Activated CD4-positive, alpha-beta T cell treated with anti-CD3 and anti-CD28 coated beads, Interleukin-2, amount 50 U/mL, for 1 hour (primary cell): ENCODE measurements around the gene WSB2.
A peak's percentile ranks its signal among the peaks of the same experiment; 100 is the strongest.

Experiments used
- DNase-seq: peaks from one replicate; pipeline ENCODE4 v3.0.0-alpha.2; 2020

Gene WSB2

GRCh38 chr12:118061873-118062843 lies 1.2 kb upstream of the WSB2 start:
- DNase-seq: no peak

DNA sequence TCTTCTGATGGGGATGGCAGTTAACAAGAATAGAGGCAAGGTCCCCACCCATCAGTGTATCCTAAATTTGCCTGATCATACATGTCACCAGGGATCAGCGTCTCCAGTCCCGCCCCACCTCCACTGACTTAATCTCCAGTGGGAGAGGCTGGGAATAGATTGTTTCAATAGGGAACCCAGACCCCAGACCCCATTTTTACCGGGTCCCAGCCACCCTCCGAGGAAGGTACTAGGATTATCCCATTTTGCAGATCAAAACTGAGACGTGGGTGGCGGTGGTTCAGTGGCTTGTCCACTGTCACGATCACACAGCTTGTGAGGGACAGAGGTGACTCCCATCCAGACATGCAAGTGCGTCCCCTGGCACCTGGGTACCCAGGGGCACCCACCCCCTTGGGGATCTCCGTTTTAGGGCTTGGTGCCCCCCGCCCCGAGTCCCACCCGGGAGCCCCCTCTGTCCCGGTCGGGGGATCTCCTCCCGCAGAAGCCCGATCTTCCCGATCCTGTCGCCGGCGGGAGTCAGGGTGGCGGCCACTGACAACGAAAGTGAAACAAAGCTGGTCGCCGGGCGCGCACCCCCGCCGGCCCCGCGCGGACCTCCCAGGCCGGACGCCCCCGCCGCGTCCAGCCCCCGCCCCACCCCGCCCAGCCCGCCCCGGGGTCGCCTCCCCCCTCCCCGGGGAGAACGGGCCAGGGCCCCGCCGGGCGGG lies 523 bp downstream of the WSB2 start:
- DNase-seq: peak; percentile 10

DNA sequence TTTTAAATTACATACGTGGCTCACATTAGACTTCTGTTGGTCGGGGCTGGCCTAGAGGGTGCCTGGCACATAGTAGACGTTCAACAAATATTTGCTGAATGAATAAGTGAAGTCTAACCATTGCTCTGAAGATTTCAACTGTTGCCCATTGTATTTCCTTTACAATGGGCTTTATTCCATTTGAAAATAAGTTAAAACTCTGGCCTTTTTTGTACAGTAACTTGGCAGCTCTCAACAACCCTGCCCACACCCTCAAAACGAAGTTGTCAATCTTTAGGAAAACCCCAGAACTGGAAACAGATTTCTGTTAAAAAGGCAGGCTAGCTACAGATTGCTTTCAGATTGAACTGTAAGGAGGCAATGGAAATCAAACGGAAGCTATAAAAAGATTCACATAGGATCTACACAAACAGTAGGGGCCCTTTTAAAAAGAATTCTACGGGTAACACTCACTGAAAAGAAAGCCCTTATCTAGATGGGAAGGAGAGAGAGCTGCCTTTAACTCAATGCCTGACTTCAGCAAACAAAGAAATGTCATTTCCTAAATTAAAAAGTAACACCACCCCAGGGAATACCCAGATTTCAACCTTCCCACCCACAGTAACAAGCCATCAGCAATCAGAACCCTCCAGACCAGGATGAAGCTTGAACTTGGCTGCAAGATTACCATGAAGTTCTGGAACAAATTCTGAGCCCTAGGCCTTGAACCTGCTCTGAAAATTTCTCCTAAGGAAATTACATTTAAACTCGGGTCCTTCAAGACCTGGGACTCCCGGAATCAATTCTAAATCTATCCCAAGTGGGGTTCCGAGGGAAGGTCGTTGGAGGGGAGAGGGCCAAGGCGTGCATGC lies 1.4 kb downstream of the WSB2 start:
- DNase-seq: no peak

DNA sequence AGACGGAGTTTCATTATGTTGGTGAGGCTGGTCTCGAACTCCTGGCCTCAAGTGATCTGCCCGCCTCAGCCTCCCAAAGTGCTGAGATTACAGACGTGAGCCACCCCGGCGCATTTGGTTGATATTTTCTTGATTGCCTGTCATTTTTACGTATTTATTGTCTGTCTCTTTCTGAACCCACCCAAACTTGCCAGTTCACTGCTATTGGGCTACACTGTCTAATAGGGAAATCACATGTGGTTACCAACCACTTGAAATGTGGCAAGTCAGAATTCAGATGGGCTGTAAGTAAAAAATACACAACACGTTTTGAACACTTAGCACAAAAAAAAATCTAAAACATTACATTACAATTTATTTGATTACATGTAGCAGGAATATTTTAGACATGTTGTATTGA lies 2.1 kb downstream of the WSB2 start:
- DNase-seq: no peak

DNA sequence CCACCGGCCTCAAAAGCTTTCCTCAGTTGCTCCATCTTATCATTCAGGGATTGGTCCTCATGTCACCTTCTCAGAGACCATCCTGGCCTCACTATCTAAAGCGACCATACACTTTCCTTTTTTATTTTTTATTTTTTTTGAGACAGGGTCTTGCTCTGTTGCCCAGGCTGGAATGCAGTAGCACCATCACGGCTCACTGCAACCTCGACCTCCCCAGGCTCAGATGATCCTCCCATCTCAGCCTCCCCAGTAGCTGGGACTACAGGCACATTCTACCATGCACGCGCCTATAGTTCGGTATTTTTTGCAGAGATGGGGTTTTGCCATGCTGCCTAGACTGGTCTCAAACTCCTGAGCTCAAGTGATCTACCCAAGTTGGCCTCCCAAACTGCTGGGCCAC lies 2.8 kb downstream of the WSB2 start:
- DNase-seq: no peak

DNA sequence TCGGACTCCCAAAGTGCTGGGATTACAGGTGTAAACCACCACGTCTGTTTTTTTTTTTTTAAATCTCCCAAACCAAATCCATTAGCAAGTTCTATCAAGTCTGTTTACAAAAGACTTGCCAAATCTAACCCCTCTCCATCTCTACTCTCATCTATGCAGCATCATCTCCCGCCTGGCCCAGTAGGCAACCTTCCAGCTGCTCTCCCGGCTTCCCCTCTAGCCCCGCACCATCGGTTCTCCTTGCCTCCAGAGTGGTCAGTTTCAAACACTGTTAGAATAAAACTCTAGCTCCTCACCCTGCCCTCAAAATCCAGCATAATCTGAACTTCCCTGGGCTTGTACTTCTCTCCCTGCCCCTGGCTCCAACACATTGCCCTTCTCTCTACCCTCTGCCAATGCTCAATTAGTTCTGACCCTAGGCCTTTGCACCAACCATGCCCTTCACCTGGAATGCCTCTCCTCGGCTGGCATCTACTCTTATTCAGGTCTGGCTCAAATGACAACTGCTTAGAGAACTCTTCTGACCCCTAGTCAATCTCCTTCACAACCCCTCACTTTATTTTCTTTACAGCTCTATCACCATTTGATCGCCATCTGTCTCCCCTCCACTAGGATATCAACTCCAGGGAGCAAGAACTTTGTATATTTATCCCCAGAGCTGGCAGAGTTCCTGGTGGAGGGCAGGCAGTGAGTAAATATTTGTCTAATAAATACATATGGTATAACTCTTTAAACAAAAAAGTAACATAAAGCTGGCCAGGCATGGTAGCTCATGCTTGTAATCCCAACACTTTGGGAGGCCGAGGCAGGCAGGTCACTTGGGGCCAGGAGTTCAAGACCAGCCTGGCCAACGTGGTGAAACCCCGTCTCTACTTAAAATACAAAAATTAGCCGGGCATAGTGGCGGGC lies 4.9 kb downstream of the WSB2 start:
- DNase-seq: no peak

- DNase-seq: peak; percentile 64
Observed at GRCh38 chr12:118055144-118055557, 5.8 kb downstream of the WSB2 start.

DNA sequence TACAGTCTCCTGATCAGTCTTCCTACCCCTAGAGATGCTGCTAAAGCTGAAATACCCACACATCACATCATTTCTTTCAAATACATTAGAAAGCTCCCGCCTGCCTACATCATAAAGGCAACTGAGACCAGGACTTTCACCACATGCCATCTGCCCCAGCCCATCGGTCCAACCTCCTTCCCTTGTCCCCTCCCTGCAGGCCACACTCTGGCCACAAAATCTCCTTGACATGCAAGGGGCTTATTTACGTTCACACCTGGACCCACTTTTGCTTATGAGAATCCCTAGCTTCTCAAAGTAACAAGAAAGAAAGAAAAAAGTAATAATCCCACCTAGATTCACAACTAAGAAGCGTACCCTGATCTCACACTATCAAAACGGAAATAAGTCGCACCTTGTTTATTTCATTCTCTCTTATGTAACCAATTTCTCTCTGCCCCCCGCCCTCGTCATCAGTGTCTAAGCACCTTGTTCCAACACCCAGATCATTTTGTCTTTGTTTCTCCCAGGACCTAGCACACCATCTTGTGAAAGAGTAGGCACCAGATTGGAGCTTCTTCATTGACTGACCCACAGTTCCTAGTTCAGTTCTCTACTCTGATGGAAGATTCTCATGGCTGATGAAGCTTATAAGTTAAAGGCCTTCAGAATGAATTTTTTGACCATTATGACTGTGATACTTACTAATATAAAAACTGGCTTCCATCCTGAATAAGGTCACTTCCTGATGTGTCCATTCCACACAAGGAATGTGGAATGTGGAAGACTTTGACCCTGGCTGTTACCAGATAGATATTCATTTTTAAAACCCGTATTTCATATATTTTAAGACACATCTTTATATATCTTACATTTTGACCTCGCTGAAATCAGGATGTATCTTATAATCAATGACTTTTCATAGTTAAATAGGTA lies 7.7 kb downstream of the WSB2 start:
- DNase-seq: no peak

DNA sequence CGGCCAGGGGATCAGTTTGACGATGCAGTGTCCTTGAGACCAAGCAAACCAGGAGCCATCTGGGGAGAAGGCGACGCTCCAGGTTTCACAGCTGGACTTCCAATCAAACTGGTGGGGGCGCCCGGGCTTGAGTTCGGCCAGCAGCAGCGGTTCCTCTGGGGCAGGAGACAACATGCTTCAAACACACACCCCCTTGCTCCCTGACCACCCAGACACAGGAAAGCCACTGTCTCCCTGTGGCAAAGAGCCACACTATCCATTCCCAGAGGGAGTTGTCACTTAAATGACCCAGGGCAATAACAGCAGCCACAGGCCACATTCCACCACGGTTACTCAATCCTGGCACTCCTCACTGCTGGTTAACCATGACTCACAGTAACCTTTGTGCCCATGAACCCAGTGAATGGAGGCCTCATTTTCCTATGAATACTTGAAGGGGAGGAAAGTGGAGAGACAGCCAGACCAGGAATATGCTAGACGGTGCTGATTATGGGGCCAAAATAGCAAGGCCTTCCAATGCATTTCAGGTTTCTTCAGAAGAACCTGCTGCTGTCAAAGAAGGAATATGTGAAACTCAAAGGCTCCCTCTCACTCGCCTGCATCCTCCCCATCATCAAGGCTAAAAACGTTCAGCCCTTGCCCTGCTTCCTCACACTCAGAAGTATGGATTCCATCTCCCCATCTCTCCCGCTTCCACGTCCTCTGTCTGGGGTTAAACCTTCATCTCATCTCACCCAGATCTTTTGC lies 8.5 kb downstream of the WSB2 start:
- DNase-seq: no peak

GRCh38 chr12:118050972-118051910 lies 9.7 kb downstream of the WSB2 start:
- DNase-seq: no peak

- no peak for DNase-seq
Observed at GRCh38 chr12:118046430-118046829, 14.5 kb downstream of the WSB2 start.

DNA sequence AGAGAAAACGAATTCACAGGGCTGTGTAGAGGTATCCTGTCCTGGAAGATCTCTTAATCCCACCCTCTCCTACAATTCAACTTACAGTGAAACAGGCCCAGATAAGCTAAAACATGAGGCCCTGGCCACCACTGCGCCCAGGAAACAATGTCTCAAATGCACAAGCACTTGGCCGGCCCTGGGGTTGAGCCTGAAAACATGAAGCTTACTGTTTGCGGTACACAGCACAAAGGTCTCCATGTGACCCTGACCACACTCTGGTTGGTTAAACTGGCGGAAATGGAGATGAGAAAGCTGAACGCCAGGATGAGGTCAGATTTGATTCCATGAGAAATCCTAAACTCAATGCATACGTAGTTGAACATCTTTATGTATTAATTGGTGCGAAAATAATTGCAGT lies 16.4 kb downstream of the WSB2 start:
- no peak for DNase-seq

DNA sequence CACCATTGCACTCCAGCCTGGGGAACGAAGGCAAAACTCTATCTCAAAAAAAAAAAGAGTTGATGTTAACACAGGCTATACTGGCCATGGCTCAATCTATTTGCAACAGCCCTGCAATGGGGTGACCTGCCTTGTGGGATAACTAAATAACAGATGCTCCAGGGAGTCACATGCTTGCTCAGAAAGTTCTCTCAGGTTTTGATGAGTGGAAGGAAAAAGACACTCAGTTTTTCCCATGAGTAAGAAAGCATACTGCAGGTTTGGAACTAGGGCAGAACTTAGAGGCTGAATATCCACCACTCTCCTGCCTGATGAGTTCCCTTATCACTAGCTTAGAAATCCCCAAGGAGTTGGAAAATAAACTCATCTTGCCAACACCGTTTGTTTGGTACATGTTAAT lies 16.9 kb downstream of the WSB2 start:
- no peak for DNase-seq

DNA sequence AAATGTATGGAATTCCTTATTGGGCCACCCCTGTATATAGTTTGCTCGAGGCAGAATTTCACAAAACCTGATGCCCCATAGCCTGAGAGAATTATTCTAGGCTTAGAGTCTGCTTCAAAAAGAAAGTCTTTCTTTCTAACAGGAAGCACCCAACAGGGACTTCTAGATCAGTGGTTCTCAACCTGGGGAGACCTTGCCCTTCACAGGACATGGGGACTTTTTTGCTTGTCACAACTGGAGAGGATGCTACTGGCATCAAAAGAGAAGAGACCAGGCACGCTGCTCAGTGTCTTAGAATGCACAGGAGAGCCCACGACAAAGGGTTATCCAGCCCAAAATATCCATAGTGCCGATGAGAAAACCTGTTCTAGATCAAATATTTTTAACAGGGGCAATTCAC lies 18.9 kb downstream of the WSB2 start:
- no peak for DNase-seq

- no peak for DNase-seq
Observed at GRCh38 chr12:118038137-118038536, 22.8 kb downstream of the WSB2 start.

GRCh38 chr12:118036672-118037411 lies 24.1 kb downstream of the WSB2 start:
- no peak for DNase-seq

DNA sequence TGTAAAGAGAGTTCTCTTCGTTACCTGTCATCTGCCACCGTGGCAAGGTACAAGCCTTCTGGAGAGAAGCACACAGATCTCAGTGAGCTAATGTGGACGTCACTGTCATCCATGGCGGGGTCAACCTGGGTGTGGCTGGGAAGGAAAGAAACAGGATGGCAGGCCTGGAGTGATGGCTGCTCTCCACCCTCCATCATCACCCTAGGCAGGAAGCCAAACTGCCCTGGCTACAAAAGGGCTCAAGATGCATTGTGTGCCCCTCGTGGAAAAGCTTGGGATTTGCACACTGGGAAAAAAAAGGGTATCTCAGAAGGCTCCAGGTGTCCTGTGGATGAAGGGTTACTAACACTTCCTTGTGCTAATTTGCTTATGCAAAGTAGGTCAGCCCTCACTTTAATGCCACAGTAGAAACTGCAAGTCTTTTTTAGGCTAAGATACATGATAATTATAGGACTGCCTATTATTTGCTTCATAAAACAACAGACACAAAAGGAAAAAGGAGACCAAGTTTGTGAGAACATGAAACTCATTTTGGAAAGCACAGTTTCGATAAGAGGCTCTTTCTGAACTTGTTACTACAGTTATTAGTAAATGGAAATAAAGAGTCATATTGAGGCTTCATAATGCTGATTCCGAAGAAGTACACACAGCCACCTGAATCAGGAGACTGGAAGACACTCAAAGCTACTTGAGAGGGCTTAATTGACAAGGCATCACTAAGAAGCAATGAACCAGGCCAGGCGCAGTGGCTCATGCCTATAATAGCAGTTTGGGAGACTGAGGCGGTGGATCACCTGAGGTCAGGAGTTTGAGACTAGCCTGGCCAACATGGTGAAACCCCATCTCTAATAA lies 25.6 kb downstream of the WSB2 start:
- DNase-seq: no peak
